Vagina (tissue), 2 donors: ENCODE results near the gene GRIK3. TPM values are rescaled to one million over a fixed set of nuclear protein-coding genes. Genes with fewer than 3 reads are reported as not detected.

Experiments used
- DNase-seq, 2 donors: peaks; one replicate each; pipeline ENCODE4 v3.0.0-alpha.2; 2017; ENCODE audit errors: extremely low spot score in 2 of 2
- H3K27ac ChIP-seq: fragments of 200-600 bp; sonication (generic); one replicate; pipeline ENCODE4 v1.5.1; 2019
- H3K27me3 ChIP-seq: fragments of 200-600 bp; sonication (generic); one replicate; pipeline ENCODE4 v1.5.1; 2019
- H3K36me3 ChIP-seq, 2 donors: fragments of 200-600 bp; sonication (generic); one replicate each; pipeline ENCODE4 v1.5.1; 2017 to 2019
- H3K4me1 ChIP-seq: fragments of 200-600 bp; sonication (generic); one replicate; pipeline ENCODE4 v1.5.1; 2019
- H3K4me3 ChIP-seq, 2 donors: fragments of 200-600 bp; sonication (generic); 1 replicate in 1 of 2; 2 replicates in 1 of 2; pipeline ENCODE4 v1.5.1; 2016 to 2019
- H3K9me3 ChIP-seq: fragments of 200-600 bp; sonication (generic); one replicate; pipeline ENCODE4 v1.5.1; 2019
- CTCF ChIP-seq, 3 experiments: fragments of 450-650 bp in 2 of 3; fragments of 200-600 bp in 1 of 3; sonication (generic) in 1 of 3; IDR thresholded peaks; one replicate each; pipeline ENCODE4 v1.5.1; 2017 to 2019; ENCODE audit warnings: antibody characterized with exemption in 3 of 3, mild to moderate bottlenecking in 2 of 3, moderate library complexity in 2 of 3
- POLR2A ChIP-seq, 2 donors: fragments of 450-650 bp; IDR thresholded peaks; one replicate each; pipeline ENCODE4 v1.6.1; 2017; ENCODE audit warnings: antibody characterized with exemption in 2 of 2, mild to moderate bottlenecking in 2 of 2, moderate library complexity in 2 of 2
- POLR2AphosphoS5 ChIP-seq, 2 donors: sonication (generic); formaldehyde crosslinking; IDR thresholded peaks; one replicate each; pipeline ENCODE4 v1.9.0; 2017; ENCODE audit warnings: antibody characterized with exemption in 2 of 2, mild to moderate bottlenecking in 2 of 2, low read depth in 1 of 2; ENCODE audit not compliant: insufficient read depth in 1 of 2
- intact Hi-C: fragments of 100-400 bp; cut with DNase I; formaldehyde crosslinking; loops from one replicate; pipeline ENCODE4 v1.15.1; 2023
- total RNA-seq: library from RNA; depleted of rRNA; stranded (reverse); fragments of >200 nt; gene quantifications from one replicate; pipeline ENCODE4 v1.2.3, GENCODE V29; 2016

GRIK3 gene
- total RNA-seq, 1 donor from 2014 or later, result 0.74 TPM

GRCh38 chr1:36884801-36885200 is 149.5 kb downstream of the GRIK3 start:
- Histone ChIP-seq H3K9me3 (no peaks in the 10 kb centered on the region), H3K4me1 (no peaks in the 10 kb centered on the region), H3K36me3 (no peaks in the 10 kb centered on the region), H3K27ac (no peak overlapping the region), H3K4me3 (no peak overlapping the region), H3K27me3 (no peaks in the 10 kb centered on the region)
- peak in 1 of 2 donors; percentile 27 for DNase-seq
- intact Hi-C loops, result no loop called here
- TF ChIP-seq POLR2AphosphoS5 (IDR thresholded peaks at IDR 0.05; ENCODE audit: insufficient read depth in 1 of 2, low read depth in 1 of 2), result no peak
- no peak for TF ChIP-seq CTCF (IDR thresholded peaks at IDR 0.05)
- no peak for TF ChIP-seq POLR2A (IDR thresholded peaks at IDR 0.05)

- no peak for TF ChIP-seq POLR2AphosphoS5 (IDR thresholded peaks at IDR 0.05; ENCODE audit: insufficient read depth in 1 of 2, low read depth in 1 of 2)
- no peak for TF ChIP-seq CTCF (IDR thresholded peaks at IDR 0.05)
- no peak for TF ChIP-seq POLR2A (IDR thresholded peaks at IDR 0.05)
- peak; percentile 60 to 82 for DNase-seq
- intact Hi-C loops, result no loop called here
Measured at GRCh38 chr1:36884029-36884701, 150.2 kb downstream of the GRIK3 start.

GRCh38 chr1:36883315-36883949 is 150.9 kb downstream of the GRIK3 start:
- Histone ChIP-seq H3K4me3 (no peak overlapping the region), H3K27me3 (no peaks in the 10 kb centered on the region), H3K36me3 (no peaks in the 10 kb centered on the region), H3K9me3 (no peaks in the 10 kb centered on the region), H3K4me1 (no peaks in the 10 kb centered on the region), H3K27ac (no peak overlapping the region)
- DNase-seq, result peak; percentile 60 to 95
- no peak for TF ChIP-seq POLR2AphosphoS5 (IDR thresholded peaks at IDR 0.05; ENCODE audit: insufficient read depth in 1 of 2, low read depth in 1 of 2)
- no peak for TF ChIP-seq CTCF (IDR thresholded peaks at IDR 0.05)
- no peak for TF ChIP-seq POLR2A (IDR thresholded peaks at IDR 0.05)
- intact Hi-C loops, result no loop called here

More at GRCh38 chr1:36884029-36884701, 150.2 kb downstream of the GRIK3 start:
- no peak overlapping the region for H3K4me3 ChIP-seq
- H3K27me3 ChIP-seq, result no peaks in the 10 kb centered on the region
- no peak overlapping the region for H3K27ac ChIP-seq
- H3K9me3 ChIP-seq, result no peaks in the 10 kb centered on the region
- no peaks in the 10 kb centered on the region for H3K36me3 ChIP-seq
- H3K4me1 ChIP-seq, result no peaks in the 10 kb centered on the region

- intact Hi-C loops, result no loop called here
- Histone ChIP-seq H3K36me3 (no peaks in the 10 kb centered on the region), H3K27ac (no peak overlapping the region), H3K4me1 (no peaks in the 10 kb centered on the region), H3K27me3 (no peaks in the 10 kb centered on the region), H3K4me3 (no peak overlapping the region), H3K9me3 (no peaks in the 10 kb centered on the region)
- TF ChIP-seq CTCF (IDR thresholded peaks at IDR 0.05), result no peak
- TF ChIP-seq POLR2A (IDR thresholded peaks at IDR 0.05), result no peak
- TF ChIP-seq POLR2AphosphoS5 (IDR thresholded peaks at IDR 0.05; ENCODE audit: insufficient read depth in 1 of 2, low read depth in 1 of 2), result no peak
- DNase-seq, result peak in 1 of 2 donors; percentile 69
Measured at GRCh38 chr1:36882536-36883285, 151.6 kb downstream of the GRIK3 start.
